HG03520 (cell line): Measurements from ENCODE around the gene UIMC1.
"Not testable (repeated sequence)": the region's sequence is repeated elsewhere in the genome, so short reads cannot be mapped to it uniquely, and the experiment has no call there.

Experiments
- ATAC-seq: cut with Tn5 transposase; IDR thresholded peaks from one replicate; pipeline ENCODE4 v1.9.1; 2021; ENCODE audit warnings: mild to moderate bottlenecking, moderate library complexity; ENCODE audit not compliant: unreplicated experiment

UIMC1 gene

DNA sequence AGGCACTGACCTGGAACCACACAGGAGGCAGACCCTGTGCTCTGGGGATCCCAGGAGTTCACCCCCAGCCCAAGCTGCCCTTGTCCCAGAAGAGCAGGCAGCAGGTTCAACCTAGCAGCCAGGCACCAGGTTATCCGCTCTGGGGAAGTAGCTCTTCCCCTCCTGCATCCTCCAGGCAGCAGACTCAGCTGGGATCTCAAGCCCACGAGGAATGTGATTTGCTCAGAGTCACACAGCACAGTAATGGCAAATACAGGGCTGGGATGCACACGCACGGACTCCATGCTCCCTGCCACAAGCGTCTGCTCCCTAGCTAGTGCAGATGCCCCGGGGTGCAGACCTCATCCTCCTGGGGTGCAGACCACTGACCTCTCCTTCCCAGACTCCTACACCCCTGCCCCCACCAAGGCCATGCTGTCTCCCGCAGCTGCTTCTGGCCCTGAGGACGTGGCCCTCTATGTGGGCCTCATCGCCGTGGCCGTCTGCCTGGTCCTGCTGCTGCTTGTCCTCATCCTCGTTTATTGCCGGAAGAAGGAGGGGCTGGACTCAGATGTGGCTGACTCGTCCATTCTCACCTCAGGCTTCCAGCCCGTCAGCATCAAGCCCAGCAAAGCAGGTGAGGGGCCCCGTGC lies 132.9 kb downstream of the UIMC1 start:
- no peak for ATAC-seq

DNA sequence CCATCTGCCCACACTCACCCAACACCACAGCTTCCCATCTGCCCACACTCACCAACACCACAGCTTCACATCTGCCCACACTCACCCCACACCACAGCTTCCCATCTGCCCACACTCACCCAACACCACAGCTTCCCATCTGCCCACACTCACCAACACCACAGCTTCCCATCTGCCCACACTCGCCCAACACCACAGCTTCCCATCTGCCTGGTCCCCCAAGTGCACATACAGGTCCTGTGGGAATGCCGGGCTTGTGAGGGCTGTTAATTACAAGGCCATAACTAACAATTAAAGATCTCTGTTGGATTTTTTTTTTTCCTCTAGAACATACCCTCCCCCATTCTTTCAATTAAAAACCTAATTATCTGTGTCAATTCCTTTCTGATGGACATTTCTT lies 133.6 kb downstream of the UIMC1 start:
- not testable (repeated sequence) for ATAC-seq

DNA sequence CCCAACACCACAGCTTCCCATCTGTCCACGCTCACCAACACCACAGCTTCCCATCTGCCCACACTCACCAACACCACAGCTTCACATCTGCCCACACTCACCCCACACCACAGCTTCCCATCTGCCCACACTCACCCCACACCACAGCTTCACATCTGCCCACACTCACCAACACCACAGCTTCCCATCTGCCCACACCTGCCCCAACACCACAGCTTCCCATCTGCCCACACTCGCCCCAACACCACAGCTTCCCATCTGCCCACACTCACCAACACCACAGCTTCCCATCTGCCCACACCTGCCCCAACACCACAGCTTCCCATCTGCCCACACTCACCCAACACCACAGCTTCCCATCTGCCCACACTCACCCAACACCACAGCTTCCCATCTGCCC lies 134.0 kb downstream of the UIMC1 start:
- ATAC-seq, result not testable (repeated sequence)

- ATAC-seq, result not testable (repeated sequence)
Measured at GRCh38 chr5:176870644-176871043, 135.9 kb downstream of the UIMC1 start.

DNA sequence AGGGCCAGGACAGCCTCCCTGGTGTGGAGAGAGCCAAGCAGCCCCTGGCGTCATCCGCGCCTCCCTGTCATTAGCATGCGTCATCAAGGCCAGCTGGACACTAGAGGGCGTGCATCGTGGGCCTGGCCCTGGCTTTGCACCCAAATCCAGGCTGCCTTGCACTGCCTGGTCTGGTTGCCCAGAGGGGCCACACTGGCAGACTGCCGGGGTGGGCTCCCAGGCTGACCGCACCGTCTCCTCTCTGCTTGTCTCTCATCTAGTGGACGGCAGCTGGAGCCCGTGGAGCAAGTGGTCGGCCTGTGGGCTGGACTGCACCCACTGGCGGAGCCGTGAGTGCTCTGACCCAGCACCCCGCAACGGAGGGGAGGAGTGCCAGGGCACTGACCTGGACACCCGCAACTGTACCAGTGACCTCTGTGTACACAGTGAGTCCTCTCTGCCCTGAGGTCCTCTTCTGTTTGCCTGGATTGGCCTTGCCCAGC lies 136.4 kb downstream of the UIMC1 start:
- no peak for ATAC-seq

DNA sequence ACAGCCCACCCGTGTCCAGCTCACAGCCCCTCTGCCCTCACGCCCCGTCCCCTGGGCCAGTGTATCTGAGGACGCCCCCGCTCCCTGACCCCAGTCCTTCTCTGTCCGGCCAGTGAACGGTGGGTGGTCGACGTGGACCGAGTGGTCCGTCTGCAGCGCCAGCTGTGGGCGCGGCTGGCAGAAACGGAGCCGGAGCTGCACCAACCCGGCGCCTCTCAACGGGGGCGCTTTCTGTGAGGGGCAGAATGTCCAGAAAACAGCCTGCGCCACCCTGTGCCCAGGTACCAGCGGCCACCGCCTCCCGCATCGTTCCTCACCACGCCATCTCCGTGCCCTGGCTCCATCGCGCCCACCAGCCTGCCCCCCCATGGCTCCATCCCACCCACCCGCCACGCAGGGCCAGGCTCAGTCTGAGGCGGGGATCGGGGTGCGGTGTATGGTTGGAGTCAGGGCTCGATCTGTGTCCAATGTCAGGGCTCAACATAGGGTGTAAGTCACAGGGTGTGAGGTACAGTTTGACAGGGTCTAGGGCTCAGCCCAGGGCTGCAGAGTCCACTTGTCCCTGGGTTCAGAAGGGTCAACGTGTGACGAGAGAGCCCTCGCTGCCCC lies 137.0 kb downstream of the UIMC1 start:
- ATAC-seq, result no peak

GRCh38 chr5:176868731-176869130 lies 137.8 kb downstream of the UIMC1 start:
- ATAC-seq, result no peak

DNA sequence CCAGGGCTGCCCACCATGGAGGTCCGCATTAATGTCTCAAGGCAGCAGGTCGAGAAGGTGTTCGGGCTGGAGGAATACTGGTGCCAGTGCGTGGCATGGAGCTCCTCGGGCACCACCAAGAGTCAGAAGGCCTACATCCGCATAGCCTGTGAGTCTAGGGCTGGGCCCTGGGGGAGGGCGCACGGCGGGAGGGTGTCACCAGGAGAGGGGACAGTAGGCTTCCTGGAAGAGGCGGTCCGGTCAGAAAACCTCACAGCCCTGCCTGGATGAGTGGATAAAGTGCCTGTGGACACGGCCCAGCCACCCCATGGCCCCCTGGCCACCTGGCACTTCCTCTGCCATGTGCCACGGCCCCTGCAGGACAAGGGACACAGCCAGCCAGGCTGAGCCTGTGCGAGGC lies 138.5 kb downstream of the UIMC1 start:
- ATAC-seq, result no peak

DNA sequence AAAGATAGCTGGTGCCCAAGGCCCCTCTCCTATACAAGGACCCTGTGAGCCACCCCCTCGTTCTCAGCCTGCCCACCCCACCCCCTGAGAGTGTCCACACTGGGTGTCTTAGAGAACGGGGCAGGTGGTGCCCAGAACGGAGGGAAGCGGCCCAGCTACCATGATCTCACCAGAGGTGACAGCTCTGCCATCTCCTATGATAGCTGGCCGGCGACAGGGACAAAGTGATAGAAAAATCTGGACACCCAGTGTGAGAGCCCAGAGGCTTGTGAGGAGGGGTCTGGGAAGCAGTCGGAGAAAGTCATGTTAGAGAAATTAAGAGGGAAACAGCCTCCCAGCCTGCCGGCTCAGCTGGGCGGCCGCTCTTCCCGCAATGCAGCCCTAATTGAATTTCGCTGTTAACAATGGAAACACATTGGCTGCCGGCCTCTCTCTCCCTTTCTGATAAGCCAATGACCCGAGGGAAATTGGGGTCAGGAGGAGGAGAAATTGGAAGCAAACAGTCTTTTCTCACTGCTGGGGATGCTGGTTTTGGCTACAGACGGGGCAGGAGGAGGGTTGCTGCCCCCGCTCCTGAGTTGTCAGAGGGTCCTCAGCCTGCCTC lies 139.8 kb downstream of the UIMC1 start:
- no peak for ATAC-seq

- no peak for ATAC-seq
Measured at GRCh38 chr5:176865964-176866363, 140.6 kb downstream of the UIMC1 start.

- ATAC-seq, result no peak
Measured at GRCh38 chr5:176864755-176865154, 141.8 kb downstream of the UIMC1 start.

DNA sequence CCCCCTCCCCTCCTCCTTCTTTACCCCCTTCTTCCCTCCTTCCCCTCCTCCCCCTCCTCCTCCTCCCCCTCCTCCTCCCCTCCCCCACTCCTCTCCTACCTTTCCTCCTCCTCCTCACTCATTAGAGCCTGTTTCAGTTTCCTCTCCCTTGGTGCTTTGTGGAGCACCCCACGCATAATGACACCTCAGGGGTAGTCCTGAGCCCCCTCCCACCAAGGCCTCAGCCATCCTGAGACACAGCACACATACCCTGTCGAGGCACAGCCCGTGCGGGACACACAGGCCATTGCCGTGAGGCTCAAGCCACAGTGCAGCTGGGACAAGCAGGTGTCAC lies 142.8 kb downstream of the UIMC1 start:
- ATAC-seq, result no peak

DNA sequence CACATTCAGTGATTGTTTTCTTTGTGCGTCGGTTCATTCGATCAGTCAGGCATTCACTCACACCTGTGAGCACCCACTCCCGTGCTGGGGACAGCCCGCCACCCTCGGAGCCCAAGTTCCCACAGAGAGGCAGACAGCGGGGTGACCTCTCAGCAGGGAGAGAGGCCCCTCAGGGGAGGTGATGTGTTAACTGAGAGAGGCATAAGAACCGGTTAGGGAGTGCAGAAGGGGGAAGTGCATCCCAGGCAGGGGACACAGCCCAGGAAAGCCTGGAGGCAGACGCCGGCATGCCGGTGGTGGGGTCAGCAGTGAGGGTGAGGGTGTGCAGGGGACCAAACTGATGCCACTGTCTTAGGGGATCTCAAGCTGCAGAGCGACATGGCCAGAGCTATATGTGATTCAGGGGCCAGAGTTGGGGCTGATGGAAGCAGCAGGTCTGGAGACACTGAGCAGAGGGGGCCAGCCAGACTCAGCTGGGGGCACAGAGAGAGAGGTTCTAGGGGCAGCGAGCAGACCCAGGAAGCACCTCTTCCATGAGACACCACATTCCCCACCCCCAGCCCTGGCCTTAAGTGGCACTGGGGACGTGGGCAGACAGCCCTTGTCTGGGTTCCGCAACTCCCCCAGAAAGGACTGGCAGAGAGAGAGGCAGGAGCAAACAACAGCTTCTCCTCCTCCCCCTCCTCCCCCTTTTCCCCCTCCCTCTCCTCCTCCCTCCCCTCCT lies 143.4 kb downstream of the UIMC1 start:
- ATAC-seq, result no peak

GRCh38 chr5:176862330-176862995 lies 144.1 kb downstream of the UIMC1 start:
- no peak for ATAC-seq

DNA sequence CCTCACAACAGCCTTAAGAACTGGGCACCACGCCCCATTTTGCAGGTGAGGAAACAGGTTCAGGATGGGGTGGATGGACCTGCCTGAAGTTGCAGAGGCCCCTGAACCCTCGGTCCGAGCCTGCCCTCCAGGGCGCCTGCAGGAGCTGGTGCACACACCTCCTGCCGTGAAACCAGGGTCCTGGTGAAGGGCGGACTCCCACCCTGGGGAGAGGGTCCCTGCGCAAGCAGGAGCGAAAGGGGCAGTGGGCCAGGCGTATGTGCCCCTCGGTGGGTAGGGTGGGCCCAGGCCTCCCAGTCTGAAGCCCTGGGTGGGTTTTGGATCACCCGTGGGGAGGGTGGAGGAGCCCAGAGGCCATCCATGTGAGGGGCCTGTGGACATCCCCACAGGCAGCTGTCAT lies 145.3 kb downstream of the UIMC1 start:
- ATAC-seq, result no peak

GRCh38 chr5:176860381-176860780 lies 146.2 kb downstream of the UIMC1 start:
- no peak for ATAC-seq

GRCh38 chr5:176859916-176860315 lies 146.7 kb downstream of the UIMC1 start:
- no peak for ATAC-seq

- ATAC-seq, result no peak
Measured at GRCh38 chr5:176857894-176858273, 148.7 kb downstream of the UIMC1 start.

- no peak for ATAC-seq
Measured at GRCh38 chr5:176857216-176857893, 149.2 kb downstream of the UIMC1 start.

DNA sequence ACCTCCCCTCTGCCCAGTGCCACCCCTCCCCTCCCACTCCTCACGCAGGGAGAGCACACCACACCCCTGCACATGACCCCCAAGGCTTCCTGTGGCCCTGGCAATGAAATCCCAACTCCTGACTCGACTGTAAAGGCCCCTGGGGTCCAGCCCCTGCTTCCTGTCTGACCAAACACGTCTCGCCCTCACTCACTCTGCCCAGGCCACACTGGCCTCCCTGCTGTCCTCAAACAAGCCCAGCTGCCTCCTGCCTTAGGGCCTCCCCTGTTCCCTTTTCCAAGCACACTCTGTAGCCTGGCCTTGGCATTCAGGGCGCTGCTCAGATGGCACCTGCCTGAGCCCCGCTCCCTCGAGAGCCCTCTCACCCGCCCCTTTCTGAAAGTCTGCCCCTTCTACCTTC lies 149.8 kb downstream of the UIMC1 start:
- ATAC-seq, result no peak

- ATAC-seq, result no peak
Measured at GRCh38 chr5:176855598-176855997, 151.0 kb downstream of the UIMC1 start.
